GM12801 (cell line): ENCODE measurements around the gene GPER1.

ENCODE experiments used
- TF ChIP-seq, protein P1 (sequence below): IDR thresholded peaks from one replicate; pipeline ENCODE4 v1.5.1; 2011; ENCODE audit warnings: control low read depth; ENCODE audit not compliant: insufficient read length; ENCODE audit errors: extremely low read depth

GPER1 gene

DNA sequence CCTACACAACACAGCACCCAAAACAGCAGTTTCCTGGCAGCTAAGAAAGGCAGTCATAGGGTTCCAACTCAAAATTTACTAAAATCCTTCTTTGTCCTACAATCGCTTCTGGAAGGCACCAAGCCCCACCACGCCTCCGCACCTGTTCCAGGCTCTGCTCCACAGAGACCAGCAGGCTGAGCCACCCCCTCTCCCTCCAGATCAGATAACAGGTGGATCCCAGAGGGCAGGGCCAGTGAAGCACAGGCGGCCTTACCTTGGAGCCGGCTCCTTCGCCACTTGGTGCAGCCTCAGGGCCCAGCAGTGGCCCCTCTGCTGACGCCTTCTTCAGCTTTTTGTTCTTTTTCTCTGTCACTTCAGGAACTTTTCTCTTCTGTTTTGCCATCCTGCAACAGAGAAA lies 39.1 kb downstream of the GPER1 start:
- TF ChIP-seq, protein P1, sequence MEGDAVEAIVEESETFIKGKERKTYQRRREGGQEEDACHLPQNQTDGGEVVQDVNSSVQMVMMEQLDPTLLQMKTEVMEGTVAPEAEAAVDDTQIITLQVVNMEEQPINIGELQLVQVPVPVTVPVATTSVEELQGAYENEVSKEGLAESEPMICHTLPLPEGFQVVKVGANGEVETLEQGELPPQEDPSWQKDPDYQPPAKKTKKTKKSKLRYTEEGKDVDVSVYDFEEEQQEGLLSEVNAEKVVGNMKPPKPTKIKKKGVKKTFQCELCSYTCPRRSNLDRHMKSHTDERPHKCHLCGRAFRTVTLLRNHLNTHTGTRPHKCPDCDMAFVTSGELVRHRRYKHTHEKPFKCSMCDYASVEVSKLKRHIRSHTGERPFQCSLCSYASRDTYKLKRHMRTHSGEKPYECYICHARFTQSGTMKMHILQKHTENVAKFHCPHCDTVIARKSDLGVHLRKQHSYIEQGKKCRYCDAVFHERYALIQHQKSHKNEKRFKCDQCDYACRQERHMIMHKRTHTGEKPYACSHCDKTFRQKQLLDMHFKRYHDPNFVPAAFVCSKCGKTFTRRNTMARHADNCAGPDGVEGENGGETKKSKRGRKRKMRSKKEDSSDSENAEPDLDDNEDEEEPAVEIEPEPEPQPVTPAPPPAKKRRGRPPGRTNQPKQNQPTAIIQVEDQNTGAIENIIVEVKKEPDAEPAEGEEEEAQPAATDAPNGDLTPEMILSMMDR: no peak

DNA sequence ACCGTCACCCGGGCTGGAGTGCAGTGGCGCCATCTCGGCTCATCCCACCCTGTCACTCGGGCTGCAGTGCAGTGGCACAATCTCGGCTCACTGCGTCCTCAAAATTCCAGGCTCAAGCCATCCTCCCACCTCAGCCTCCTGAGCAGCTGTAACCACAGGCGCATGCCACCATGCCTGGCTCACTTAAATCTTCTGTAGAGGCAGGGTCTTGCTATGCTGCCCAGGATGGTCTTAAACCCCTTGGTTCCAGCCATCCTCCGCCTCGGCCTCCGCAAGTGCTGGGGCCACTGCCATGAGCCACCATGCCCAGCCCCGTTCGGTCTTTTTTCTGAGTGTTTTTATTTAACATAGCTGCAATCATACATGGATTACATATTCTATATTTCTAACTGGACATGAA lies 41.5 kb downstream of the GPER1 start:
- TF ChIP-seq, protein P1: no peak

DNA sequence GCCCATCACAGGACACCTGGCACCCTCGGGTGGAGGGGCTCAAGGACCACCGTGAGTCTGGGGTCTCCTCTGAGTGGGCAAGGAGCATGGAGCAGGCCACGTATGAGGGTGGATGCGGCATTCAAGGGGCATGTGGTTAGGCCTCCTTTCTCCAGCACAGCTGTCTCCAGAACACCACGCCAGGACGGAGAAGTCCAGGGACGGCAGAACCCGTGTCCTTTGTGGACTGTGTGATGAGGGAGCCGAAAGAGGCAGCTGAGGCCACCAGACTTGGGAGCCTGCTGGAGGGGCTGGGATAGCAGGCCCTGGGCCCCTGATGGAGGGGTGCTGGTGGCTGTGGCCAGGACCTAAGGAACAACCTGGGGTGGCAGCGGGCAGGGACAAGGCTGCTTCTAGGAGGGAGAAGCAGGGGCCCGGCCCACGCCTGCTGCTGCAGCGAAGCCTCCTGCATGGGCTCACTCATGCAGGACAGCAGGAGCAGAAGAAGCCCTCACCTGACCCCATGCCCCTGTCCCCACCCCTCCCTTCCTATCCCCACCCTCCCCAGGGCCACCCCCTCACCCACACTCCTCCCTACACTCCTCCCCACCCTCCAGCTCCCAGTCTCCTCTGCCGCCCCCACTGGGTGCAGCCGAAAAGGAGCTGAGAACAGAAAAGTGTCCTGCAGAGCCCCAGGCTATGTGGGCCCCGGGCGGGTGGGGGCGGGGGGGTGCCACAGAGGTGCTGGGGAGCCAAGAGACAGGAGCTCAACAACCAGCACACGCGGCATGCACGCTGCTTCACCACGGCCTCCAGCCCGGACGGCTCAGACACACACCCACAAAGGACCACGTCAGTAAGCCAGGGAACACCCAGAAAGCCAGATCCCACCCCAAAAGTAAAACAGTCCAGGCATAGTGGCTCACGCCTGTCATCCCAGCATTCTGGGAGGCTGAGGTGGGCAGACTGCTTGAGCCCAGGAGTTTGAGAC lies 42.4 kb downstream of the GPER1 start:
- TF ChIP-seq, protein P1: no peak

DNA sequence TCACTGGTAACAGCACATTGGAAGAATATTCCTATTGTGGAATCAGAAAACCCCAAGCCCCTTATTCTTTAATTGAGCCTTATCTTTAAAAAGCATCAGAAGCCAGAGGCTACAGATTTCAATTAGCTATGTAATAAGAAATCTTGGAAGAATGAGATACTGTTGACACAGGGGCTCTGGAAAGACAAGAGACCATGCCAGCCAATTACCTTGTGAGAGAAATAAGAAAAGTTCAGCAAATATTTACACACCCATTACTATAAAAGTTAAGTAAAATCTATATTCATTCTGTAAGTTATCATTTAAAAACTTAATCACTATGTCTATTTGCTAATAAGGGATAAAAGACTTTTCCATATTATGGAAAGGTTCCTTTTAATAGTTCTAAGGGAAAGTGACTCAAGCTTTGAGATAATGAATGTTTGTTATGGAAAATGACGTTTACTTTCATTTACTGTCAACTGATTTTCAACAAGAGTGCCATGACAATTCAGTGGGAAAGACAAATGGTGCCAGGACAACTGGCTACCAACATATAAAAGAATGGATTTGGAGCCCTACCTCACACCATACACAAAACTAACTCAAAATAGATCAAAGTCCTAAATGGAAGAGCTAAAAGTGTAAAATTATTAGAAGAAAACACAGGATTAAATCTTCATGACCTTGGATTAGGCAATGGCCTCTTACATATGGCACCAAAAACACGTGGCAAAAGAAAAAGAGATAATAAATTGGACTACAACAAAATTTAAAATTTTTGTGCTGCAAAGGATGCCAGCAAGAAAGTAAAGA lies 43.8 kb downstream of the GPER1 start:
- TF ChIP-seq, protein P1: no peak

DNA sequence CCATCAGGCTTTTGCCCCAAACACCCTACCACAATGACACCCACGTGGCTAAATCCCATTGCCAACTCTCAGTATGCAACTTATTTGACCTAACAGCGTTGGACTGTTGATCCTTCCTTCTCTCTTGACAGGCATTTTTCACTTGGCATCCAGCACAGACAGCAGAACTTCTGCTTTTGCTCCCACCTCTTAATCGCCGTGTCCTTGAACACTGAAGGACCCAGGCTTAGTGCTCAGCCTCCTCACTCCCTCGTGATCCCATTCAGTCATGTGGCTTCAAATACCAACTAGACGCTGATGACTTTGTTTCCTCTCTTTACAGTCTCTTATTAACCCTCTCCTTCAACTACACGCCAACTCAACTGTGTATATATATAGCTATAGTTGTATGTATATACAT lies 47.0 kb downstream of the GPER1 start:
- TF ChIP-seq, protein P1: no peak

DNA sequence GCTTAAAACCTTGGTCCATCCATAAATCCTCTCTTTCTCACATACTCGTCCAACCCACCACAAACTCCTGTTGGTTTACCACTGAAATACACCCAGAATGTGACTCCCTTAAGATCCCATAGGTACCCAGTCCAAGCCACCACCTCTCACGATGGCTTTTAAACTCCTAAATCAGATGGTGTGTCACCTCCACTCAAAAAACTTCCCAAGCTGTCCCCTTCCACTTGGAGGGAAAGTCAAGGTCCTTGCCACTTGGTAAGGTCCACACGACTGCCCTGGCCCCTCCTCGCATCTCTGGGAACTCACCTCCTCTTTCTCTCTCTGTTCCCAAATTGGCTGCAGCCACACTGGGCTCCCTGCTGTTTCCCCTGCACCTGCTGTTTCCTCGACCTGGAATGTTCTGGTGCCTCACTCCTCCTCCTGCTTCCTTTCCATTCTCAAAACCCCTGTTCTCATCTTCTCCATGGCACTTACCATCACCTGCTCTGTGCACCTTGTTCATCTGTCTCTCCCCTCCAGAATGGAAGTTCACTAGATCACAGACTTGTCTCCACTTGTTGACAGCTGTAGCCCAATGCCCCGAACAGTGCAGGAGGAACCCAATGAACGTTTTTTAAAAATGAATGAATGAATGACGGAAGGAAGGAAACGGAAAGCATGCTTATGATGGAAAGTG lies 49.1 kb downstream of the GPER1 start:
- TF ChIP-seq, protein P1: no peak

DNA sequence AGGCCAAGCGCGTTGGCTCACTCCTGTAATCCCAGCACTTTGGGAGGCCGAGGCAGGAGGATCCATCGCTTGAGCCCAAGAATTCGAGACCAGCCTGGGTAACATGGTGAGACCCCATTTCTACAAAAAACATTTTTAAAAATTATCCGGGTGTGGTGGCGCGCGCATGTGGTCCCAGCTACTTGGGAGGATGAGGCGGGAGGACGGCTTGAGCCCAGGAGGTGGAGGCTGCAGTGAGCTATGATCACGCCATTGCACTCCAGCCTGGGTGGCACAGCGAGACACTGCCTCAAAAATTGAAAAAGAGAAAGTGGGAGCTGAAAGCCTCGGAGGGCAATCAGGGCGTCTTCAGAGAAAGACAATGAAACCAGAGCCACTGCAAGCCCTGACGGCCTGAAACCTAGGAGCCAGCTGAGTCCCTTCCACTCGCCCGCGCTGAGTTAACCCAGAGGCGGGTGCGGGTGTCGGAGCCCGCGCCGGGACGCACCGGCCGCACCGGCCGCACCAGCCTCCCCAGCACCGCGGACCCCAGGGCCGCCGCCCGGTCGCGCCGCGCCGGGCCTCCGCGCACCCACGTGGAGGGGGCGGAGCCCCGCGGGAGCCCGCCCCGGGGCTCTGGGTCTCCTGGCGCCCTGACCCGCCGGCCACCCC lies 49.7 kb downstream of the GPER1 start:
- TF ChIP-seq, protein P1: no peak
